Right atrium auricular region (tissue), 2 donors: ENCODE results near the gene CHD9. TPM values are rescaled to one million over a fixed set of nuclear protein-coding genes. Genes with fewer than 3 reads are reported as not detected.

Source experiments
- DNase-seq: peaks from one replicate; pipeline ENCODE4 v3.0.0-alpha.2; 2019; ENCODE audit warnings: low spot score
- H3K27ac ChIP-seq, 2 donors: fragments of 200-600 bp; sonication (generic); 1 replicate in 1 of 2; 2 replicates in 1 of 2; pipeline ENCODE4 v1.5.1; 2016 to 2019
- H3K27me3 ChIP-seq, 2 donors: fragments of 200-600 bp; sonication (generic); one replicate each; pipeline versions ENCODE4 v1.5.1 to v1.6.0; 2017 to 2019
- H3K36me3 ChIP-seq: fragments of 200-600 bp; sonication (generic); one replicate; pipeline ENCODE4 v1.5.1; 2016
- H3K4me1 ChIP-seq, 2 donors: fragments of 200-600 bp; sonication (generic); one replicate each; pipeline versions ENCODE4 v1.5.1 to v1.6.0; 2017 to 2019
- H3K4me3 ChIP-seq, 2 donors: fragments of 200-600 bp; sonication (generic); 1 replicate in 1 of 2; 2 replicates in 1 of 2; pipeline ENCODE4 v1.5.1; 2017 to 2019; ENCODE audit warnings: mild to moderate bottlenecking in 1 of 2, moderate library complexity in 1 of 2
- H3K9me3 ChIP-seq, 2 donors: fragments of 200-600 bp; sonication (generic); one replicate each; pipeline ENCODE4 v1.5.1; 2019
- total RNA-seq, 2 donors: library from RNA; depleted of rRNA; stranded (reverse); fragments of >200 nt; gene quantifications; one replicate each; pipeline ENCODE4 v1.1.0, GENCODE V29; 2016
- TF ChIP-seq, protein P1 (sequence below), 2 donors: fragments of 200-600 bp; sonication (generic); IDR thresholded peaks; one replicate each; pipeline ENCODE4 v1.5.1; 2019; ENCODE audit warnings: antibody characterized with exemption in 2 of 2

CHD9 gene
- total RNA-seq, 2 donors from 2014 or later: 49.8 to 54.1 TPM

DNA sequence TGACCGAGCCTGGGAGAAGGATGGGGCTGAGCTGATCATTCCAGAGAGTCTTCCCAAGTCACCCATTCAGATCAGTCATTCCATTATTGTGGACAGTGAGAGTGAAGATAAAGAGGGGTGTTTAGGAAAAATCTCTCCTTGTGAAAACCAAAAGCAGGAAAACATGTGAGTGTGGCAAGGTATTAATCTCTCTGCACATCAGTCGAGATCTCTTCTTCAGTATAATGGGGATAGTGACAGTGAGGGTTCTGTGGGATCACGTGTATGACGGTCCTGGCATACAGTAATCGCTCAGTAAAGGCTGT lies 35.4 kb downstream of the CHD9 start:
- H3K4me3 ChIP-seq: no peak overlapping the region
- H3K9me3 ChIP-seq: no peaks in the 10 kb centered on the region
- TF ChIP-seq, protein P1, sequence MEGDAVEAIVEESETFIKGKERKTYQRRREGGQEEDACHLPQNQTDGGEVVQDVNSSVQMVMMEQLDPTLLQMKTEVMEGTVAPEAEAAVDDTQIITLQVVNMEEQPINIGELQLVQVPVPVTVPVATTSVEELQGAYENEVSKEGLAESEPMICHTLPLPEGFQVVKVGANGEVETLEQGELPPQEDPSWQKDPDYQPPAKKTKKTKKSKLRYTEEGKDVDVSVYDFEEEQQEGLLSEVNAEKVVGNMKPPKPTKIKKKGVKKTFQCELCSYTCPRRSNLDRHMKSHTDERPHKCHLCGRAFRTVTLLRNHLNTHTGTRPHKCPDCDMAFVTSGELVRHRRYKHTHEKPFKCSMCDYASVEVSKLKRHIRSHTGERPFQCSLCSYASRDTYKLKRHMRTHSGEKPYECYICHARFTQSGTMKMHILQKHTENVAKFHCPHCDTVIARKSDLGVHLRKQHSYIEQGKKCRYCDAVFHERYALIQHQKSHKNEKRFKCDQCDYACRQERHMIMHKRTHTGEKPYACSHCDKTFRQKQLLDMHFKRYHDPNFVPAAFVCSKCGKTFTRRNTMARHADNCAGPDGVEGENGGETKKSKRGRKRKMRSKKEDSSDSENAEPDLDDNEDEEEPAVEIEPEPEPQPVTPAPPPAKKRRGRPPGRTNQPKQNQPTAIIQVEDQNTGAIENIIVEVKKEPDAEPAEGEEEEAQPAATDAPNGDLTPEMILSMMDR (IDR thresholded peaks at IDR 0.05): no peak
- no peak for DNase-seq
- H3K36me3 ChIP-seq: no peaks in the 10 kb centered on the region
- peak overlapping the region; percentile 71 to 86 for H3K27ac ChIP-seq
- H3K4me1 ChIP-seq: peaks cover 4 to 86% of the 10 kb centered on the region in 2 donors
- no peaks in the 10 kb centered on the region for H3K27me3 ChIP-seq

DNA sequence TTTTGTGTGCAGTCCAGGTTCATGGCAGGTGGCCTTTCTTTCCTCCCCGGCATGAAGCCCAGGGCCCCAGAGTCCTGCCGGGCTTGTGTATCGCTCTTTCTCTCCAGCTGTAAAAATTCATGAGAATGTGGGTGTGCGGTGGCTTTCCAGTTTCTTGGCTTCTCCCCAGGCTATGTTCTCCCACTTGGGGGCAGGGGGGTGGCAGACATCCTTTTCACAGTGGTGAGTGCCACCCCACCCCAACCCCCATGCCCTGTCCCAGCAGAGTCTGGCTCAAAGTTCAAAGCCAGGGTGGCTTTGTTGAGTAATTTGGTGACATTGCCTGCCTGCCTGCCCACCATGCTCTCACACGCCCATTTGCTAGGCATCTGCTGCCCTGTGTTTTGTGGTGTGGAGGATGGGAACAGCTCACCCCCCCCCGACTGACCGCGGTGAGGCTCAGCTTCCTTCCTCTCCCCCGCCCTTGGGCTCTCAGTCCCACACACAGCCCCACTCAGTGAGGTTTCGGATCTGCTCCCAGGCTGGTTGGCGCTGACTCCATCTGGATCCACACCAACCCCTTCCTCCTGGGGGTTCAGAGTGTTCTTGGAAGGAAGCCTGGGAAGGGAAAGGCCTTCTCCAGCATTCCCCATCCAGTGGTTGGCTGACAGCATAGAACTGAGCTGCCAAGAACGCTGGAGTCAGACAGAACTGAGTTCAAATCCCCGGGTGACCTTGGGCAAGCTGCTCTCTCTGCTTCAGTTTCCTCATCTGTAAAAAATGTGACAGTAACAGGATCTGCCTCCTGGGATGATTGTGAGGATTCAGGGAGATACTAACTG lies 36.0 kb downstream of the CHD9 start:
- H3K4me3 ChIP-seq: no peak overlapping the region
- TF ChIP-seq, protein P1 (IDR thresholded peaks at IDR 0.05): no peak

DNA sequence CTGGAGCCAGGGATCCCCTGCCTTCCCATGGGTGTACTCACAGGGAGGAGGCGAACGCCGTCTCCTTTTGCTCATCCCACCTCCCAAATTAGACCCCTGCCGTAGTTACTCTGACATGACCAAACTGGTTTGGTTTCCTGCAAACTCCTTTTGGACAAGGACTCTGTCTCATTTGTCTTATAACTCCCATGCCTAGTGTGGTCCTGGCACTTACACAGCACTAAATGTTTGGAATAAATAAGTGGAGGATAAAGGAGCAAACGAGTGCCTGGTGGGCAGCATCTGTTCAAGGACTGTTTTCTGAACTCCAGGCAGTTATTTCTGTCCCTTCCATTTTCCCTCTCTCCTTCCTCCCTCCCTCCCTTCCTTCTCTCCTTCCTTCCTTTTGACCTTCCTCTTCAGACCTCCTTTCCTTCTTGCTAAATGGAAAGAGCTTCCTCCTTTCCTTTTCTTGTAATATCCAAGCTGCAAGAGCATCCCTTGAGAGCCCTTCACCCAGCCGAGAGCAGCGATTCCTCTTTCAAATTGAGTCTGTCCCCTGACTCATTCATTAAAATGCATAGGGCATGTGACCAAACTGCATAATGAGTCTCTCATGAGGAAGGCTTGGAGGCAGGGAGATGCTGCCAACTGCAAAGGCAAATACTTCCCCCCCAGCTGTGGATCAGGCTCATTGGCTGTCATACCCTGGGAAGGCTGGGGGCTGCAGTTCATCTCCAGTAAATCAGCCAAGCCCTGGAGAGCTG lies 36.8 kb downstream of the CHD9 start:
- DNase-seq: peak; percentile 75
- Histone ChIP-seq H3K4me3 (no peak overlapping the region), H3K36me3 (no peaks in the 10 kb centered on the region), H3K9me3 (no peaks in the 10 kb centered on the region), H3K27ac (peak overlapping the region; percentile 74 to 86), H3K4me1 (peaks cover 4 to 72% of the 10 kb centered on the region in 2 donors), H3K27me3 (no peaks in the 10 kb centered on the region)
- TF ChIP-seq, protein P1 (IDR thresholded peaks at IDR 0.05): no peak

More for the DNA sequence above, 36.0 kb downstream of the CHD9 start:
- peak; percentile 96 for DNase-seq
- H3K9me3 ChIP-seq: no peaks in the 10 kb centered on the region
- H3K27ac ChIP-seq: peak overlapping the region; percentile 74 to 86
- no peaks in the 10 kb centered on the region for H3K36me3 ChIP-seq
- peaks cover 4 to 80% of the 10 kb centered on the region in 2 donors for H3K4me1 ChIP-seq
- H3K27me3 ChIP-seq: no peaks in the 10 kb centered on the region

DNA sequence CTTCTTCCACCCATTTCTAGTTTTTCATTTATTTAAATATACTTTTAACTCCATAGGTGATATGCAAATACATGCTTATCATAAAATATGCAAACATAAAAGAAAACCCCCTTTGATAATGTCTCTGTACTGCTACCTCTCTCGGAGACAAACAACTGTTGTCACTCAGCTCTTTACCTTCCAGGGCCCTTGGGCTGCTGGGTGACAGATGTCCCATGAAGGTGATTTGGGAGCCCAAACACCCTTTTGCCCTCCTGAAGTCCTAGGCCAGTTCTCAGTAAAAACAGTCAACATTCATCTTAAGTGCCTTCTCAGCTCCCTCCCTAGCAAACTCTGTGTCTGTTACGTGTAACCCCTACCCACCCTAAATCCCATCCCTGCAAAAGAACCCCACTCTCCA lies 37.5 kb downstream of the CHD9 start:
- Histone ChIP-seq H3K36me3 (no peaks in the 10 kb centered on the region), H3K9me3 (no peaks in the 10 kb centered on the region), H3K4me1 (peaks cover 4 to 67% of the 10 kb centered on the region in 2 donors), H3K27ac (peak overlapping the region; percentile 74 to 86), H3K27me3 (no peaks in the 10 kb centered on the region), H3K4me3 (no peak overlapping the region)
- no peak for DNase-seq
- TF ChIP-seq, protein P1 (IDR thresholded peaks at IDR 0.05): no peak

DNA sequence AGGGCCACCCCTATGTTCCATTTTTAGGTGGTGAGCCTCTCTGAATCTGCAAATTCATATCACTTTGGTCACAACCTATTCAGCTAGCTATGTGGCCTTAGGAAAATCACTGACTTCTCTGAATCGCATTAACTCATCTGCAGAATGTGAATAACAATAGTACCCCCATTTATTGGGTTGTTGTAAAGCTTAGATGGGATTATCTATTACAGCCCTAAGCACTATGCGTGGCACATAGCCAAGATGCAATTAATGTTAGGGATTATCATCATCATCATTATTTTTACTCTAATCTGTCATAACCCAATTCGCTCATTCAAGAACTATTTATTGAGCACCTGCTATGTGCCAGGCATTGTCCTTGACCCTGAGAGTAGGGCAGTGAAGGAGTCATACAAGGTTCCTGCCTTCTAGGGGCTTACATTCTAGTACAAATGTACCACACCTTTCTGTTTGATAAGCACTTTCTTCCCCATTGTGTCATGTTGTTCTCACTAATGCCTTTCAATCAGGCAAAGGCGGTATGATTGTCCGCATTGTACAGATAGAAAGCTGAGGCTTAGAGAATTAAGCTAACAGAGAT lies 38.5 kb downstream of the CHD9 start:
- H3K4me1 ChIP-seq: peaks cover 4 to 73% of the 10 kb centered on the region in 2 donors
- no peaks in the 10 kb centered on the region for H3K27me3 ChIP-seq
- H3K36me3 ChIP-seq: no peaks in the 10 kb centered on the region
- no peak for DNase-seq
- H3K4me3 ChIP-seq: no peak overlapping the region
- no peaks in the 10 kb centered on the region for H3K9me3 ChIP-seq
- TF ChIP-seq, protein P1 (IDR thresholded peaks at IDR 0.05): no peak
- peak overlapping the region; percentile 35 to 63 for H3K27ac ChIP-seq
